Hindlimb muscle (tissue), 1 donor: ENCODE results near the gene SMIM10L1. TPM values are rescaled to one million over a fixed set of nuclear protein-coding genes. Genes with fewer than 3 reads are reported as not detected.
A peak's percentile ranks its signal among the peaks of the same experiment; 100 is the strongest.

ENCODE experiments used
- DNase-seq: peaks from one replicate; pipeline ENCODE4 v3.0.0-alpha.2; 2013
- polyA plus RNA-seq: library from polyadenylated mRNA; unstranded; fragments of 120-200 nt; gene quantifications from one replicate; pipeline ENCODE4 v1.2.1, GENCODE V29; 2013; ENCODE audit not compliant: insufficient read length

The SMIM10L1 gene
- 11.9 TPM for polyA plus RNA-seq

DNA sequence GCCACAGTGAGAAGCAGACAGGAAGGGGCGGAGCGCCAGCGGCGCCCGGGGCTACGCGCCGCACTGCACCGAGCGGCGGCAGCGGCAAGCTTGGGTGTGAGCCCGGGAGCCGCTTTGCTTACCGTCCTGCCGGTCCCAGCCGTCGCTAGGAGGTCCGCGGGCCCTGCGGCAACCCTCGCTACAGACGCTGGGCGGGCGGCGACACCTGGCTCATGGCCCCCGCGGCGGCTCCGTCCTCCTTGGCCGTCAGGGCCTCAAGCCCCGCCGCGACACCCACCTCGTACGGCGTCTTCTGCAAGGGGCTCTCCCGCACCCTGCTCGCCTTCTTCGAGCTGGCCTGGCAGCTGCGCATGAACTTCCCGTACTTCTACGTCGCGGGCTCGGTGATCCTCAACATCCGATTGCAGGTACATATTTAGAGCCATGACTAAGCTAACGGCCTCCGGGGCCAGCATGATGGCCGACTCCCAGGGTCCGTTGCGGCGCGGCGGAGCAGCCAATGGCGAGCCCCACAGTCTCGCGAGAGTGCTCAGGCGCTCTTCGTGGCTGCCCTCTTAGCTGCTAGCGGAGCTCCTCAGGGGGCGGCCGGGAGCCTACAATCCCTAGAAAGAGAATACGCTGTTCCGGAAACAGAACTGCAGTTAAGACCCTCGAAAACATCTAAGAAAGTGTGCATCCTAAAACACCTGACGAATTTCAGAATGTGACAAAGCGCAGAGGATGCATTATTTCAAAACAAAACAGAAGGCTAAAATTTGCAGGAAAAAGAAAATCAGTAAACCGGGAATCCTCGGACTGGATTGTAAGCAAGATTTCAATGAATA lies at the start of gene SMIM10L1:
TSS of gene SMIM10L1 (plus strand) at position 50 of the 824 bp plus-strand sequence. CDS start at position 213, 163 bp downstream.
- peak; percentile 96 for DNase-seq

DNA sequence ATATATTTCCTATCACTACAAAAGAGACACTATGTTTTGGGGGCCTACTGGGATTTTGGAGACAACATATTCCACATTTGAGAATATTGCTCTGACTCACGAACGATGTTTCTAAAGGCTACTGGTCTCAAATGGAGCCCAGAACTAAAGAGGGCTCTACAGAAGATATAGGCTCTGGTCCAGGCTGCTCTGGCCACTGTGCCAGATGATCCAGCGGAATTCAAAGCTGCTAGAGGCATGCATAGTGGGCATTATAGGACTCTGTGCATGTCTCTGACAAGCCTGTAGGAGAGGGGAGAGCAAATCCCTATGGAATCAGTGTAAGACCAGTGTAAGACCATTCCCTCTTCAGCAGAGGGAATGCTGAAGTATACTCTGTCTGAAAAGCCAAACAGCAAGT lies 40.6 kb upstream of the SMIM10L1 start:
- no peak for DNase-seq

DNA sequence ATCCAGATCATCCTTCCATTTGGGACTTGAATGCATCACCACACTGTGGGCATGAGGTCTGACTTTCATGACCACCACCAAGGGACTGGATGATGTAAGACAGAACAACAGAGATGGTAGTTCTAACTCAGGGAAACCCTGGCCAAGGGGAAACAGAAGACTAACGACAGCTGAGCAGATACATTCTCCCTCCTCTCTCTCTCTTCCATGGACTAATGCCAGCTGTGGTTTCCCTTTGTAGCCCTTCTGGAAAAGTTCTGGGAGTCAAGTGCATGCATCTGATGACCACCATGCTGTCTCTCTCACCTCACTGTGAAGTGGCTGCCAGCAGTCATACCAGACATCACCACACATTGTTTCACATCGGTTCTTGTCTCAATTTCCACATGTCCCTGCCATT lies 40.0 kb upstream of the SMIM10L1 start:
- DNase-seq, result no peak

DNA sequence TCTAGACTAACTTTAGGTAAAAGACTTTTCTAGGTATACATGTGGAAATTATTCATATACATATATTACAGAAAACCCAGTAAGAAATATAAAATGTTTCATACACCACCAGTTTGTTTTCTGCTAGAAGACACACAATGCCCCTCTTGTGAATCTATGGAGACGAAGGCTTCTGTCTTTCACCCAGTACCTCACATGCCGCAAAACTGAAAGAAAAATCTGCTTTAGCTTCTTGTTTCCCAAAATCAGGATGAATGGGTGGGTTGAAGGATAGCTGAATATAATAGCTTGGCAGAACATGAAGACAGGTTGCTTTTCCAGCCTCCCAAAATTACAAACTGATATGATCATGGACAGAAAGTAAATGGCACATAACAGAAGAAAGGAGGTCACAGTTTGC lies 37.8 kb upstream of the SMIM10L1 start:
- DNase-seq, result no peak

DNA sequence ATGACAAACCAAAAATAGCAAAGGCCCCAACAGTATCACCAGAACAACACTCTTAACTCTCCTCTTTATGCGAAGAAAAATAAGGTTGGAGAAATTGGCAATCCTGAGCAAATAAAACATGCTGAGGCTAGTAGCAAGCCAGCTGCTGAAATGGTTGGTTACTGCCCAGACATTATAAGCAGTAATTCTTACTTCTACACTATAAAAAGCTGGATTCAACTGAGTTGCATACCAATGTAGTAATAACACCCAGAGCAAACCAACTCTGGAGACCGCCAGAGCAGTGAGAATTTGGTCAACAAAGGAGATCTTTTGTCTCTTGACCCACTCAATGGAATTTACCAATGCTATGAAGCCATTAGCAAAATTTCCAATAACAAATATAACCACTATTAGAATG lies 37.2 kb upstream of the SMIM10L1 start:
- no peak for DNase-seq

DNA sequence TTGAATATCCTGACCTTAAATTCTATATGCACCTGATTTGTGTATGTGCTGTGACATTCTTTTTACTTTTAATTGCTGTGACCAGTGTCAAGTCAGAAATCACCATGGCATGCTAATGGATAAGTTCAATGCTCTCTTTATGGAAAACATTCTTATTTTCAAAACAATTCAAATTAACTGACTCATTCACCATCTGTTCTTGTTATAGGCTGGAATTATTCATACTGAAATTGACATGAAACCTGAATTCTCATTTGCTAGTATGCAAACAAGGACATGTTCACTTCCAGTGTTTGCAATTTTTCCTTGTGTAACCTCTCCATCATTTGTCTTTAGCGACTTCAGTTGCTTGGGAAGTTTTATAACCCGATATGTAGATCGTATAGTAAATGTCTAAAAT lies 36.7 kb upstream of the SMIM10L1 start, which contains the start of gene TAS2R30:
TSS of gene TAS2R30 (minus strand) at position 340 of the 400 bp plus-strand sequence. CDS start 400 bp downstream, outside the sequence.
- DNase-seq, result no peak

DNA sequence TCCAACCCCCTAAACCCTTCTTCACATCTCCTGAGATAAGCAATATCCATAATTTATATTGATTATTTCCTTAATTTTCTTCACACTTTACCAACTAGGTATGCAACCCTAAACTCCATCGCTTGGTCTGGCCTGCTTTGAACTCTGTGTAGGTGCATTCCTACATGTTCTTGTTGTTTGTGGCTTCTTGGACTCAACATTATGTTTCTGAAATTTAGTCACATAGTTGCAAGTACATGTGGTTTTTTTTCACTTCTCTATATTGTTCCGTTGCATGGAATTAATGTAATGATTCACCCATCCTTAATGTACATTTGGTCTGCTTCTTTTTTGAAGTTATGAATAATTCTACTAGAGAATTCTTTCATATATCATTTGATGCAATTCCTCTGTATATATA lies 34.9 kb upstream of the SMIM10L1 start:
- DNase-seq, result no peak

DNA sequence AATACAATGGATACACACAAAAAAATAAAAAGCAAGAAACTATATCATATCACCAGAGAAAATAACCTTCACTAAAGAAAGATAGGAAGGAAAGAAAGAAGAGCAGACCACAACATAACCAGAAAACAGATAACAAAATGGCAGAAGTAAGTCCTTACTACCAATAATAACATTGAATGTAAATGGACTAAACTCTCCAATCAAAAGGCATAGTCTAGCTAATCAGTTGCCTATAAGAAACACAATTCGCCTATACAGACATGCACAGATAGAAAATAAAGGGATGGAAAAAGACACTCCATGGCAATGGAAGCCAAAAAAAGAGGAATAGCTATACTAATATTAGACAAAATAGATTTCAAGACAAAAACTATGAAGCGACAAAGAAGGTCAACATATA lies 27.6 kb upstream of the SMIM10L1 start:
- DNase-seq, result no peak

DNA sequence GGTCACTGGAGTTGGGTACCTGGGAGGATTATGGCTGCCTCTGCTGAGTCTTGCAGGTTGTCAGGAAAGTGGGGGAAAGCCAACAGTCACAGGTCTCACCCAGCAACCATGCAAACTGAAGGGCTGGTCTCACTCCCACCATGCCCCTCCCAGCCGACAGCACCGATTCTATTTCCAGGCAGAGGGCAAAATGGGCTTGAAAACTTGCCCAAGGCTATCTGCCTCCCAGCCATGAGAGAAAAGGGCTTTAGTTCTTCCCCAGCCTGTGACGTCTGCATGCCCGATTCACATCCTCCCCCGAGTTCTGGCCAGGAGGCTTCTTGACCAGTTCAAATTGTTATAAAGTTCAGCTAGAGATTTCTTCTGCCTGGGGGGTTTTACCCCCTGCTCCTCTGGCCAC lies 26.7 kb upstream of the SMIM10L1 start:
- DNase-seq, result no peak

DNA sequence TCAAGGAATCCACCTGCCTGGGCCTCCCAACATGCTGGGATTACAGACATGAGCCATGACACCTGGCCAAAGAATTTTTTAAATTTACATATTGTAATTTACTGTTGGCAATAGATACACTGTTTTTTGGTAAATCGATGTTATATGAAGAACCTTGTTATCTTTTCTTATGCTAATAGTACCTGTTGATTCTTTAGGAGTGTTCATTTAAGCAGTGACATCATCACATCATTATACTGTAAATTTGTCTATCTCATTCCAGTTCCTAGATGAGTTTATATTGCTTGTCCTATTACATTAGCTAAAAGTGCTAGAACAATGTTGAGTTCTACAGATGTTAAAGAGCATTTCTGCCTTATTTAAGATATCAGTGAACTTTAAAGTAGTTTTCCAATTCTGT lies 23.6 kb upstream of the SMIM10L1 start:
- no peak for DNase-seq

DNA sequence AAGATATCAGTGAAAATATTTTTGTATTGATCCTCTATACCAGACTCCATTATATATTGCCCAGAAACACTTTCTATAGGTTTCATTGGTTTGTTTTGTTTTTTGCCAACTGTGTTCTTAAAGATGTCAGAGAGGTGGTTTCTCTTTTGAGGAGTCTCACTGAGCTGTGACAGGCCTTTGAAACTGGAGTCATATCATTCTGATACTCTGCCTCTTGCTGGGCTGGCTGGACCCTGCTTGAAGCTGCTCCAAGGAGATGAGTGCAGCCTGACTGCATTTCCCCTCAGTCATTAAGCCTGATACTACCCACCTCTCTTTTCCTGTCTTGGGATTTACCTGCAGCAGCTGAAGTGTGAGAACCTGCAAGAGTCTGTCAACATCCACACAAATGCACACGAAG lies 20.2 kb upstream of the SMIM10L1 start:
- DNase-seq, result no peak

DNA sequence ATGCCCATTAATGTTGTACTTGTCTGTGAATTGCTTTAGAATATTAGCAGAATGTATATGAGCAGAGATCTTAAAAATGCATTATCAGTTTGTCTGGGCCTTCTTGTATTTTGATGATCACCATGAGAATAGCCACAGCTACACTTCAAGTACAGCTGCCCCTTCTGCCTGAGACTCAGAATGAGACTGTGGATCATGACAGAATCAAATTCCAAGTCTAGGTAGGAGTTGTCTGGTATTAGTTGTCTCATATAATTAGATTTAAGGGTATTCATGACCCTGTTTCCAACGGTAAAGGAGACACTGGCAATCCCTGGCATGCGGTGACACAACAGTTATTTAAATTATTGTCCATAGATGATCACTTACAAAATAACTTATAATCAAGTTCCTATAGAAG lies 18.3 kb upstream of the SMIM10L1 start:
- no peak for DNase-seq

DNA sequence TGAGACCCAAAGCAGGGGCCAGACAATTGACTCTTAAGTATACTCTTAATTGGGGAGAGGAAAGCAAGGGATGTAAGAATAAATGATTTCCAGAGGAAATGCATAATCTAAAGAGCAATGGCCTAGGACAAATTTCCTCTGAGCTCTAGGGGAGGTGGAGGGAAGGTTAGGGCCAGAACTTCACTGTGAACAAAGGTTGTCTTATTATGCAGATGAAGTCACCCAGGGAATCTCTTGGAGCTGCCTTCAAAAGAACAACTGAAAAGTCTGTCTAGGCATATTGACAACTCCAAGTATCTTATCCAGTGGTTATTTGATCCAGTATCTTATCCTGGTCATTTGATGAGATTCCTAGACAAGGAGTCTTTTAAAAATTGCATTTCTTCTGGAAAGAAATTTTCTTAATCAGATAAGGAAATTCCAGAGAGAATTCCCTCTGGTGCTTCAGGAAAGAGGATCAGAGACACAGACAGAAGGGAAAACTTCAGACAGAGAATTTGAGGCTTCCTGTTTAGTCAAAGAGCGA lies 16.5 kb upstream of the SMIM10L1 start:
- no peak for DNase-seq

DNA sequence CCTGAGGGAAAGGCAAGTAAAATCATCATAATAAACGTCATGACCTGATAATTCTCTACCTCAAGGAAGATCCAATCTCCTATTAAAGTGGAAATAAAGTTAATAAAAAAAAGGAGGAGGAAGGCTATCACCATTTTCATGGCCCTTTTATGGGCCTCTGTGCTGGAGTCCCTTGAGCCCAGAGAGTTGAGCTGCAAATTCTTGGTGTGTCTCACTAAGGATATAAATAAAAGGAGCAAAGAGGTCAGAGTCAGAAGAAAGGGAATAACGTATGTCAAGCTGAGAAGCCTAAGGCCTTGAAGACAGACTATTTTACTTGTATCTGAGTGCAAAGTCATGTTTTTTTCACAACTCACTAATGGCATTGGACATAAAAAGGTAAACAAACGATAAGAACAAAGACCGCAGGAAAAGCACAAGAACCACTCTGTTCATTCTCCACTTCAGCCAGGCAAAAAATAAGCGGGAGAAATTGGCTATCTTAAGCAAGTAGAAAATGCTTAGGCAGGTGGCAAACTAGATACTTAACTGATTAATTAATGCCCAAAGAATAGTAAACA lies 12.0 kb upstream of the SMIM10L1 start:
- no peak for DNase-seq

DNA sequence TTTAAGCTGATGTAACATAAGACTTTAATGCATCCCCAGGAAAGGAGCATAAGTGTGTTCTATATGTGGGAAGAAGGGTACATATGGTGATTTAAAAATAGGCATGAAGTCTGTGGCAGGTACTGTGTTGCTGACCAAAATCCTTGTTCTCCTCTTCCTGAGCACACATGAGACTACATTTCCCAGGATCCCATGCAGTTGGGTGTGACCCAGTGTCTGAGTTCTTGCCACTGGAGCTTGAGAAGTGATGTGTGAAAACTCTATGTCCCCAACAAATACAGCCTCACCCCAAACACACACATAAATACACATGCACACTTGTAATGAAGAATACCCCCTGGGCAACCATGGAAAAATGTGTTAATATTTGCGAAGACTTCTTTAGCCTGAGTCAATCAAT lies 8.5 kb upstream of the SMIM10L1 start:
- no peak for DNase-seq

DNA sequence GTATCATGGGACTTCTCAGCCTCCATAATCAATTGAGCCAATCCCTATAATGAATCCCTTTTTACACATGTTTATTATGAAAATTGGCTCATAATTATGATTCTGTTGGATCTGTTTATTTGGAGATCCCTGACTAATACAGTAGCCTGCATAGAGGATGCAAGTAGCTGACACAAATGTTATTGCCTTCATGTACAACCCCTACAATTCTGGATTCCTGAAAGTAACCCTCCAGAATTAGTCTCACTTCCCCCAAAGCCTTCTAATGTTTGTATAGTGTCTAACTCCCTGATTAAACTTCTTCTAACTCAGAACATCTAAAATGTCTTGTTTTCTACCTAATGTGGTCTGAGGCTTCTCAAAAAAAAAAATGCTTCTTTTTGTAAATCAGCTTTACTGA lies 6.6 kb upstream of the SMIM10L1 start:
- no peak for DNase-seq

DNA sequence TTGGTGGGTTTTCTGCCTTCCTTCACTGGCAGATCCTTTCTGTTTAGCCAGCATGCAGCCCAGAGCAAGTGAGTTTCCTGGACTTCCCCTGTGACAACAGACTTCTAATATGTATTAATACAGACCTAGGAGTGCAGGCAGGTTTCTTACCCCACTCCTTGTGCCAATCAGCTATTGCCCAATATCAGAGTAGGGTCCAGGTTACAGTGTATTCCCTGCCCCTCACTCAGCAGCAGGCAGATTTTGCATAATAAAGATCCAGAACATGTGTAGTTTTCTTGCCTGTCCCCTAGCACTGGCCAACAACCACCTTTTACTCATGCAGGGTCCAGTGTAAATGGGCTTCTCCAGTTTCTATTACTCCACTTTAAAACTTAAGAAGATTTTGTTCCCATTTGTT lies 4.7 kb upstream of the SMIM10L1 start:
- DNase-seq, result no peak

DNA sequence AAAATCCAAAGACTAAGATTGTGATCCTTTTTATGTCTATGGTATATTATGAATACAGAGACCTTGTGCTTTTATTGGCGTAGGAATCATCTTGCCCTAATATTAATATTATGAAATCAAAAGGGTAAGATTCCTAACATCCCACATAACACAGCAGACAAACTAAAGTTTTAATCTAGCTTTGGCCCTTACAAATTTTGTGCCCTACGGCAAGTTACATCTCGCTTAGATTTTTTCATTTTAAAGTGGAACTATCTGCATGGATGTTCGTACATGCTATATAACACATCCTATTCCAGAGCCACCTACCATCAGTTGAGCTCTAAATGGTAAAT lies 217 bp upstream of the SMIM10L1 start:
- DNase-seq, result no peak

DNA sequence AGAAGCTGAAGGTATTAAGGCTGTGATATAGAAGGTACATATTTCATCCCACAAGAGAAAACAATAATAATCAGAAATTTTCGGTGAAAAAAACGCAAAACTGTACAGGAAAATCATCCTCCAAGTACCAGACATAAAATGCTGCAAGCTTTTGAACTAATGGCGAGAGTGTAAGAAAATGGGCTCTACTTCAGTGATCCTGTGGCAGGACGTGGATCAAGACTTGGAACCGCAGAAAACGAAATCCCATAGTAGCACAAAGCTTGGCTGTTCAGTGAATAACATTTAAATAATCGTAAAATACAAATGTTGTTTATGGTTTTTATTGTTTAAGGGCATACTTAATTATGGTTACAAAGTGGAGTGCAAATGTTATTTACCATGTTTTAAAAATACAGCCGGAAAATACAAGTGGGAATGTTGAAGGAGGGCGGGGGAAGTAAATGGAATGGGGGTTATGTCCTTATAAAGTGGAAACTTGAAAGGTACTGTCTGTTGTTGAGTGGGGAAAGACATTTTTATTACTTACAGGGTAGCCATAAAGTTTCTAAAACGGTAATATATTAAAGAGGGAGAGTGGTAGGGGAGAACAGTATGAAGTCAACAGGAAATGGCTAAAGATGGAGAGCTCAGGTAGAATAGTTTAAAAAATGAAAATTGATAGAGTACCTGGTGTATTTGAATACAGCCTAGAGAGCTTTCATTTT lies 1.1 kb downstream of the SMIM10L1 start:
- DNase-seq, result peak; percentile 23

DNA sequence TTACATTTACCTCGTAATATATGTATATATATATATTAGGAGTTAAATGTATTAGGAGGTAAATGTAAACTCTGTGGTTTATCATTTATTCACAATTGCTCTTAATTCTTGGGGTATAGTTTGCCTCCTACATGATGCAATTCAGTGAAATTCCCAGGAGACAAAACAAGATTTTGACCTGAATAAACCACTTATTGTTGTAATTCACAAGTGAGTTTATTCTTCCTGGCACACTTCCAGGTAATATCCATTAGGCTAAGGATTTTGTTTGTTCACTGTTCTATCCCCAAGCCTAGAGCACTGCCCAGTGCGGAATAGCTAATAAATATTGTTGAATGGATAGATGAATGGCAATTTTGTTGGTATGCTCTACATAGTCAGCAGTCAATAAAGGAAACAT lies 3.0 kb downstream of the SMIM10L1 start:
- no peak for DNase-seq

DNA sequence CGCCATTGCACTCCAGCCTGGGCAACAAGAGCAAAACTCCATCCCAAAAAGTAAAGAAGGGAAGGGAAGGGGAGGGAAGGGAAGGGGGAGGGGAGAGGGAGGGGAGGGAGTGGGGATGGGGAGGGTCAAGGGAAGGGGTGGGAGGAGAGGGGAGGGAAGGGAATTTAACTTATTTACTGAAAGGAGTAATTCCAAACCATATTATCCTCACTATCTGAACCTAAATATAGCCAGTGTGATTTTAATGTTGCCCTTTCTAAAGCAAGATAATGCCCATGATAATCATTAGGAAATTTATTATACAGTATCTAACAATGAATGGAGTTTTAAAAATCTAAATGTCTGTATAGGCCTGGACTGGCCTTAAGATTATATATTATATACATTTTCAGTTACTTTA lies 7.3 kb downstream of the SMIM10L1 start:
- DNase-seq, result no peak

DNA sequence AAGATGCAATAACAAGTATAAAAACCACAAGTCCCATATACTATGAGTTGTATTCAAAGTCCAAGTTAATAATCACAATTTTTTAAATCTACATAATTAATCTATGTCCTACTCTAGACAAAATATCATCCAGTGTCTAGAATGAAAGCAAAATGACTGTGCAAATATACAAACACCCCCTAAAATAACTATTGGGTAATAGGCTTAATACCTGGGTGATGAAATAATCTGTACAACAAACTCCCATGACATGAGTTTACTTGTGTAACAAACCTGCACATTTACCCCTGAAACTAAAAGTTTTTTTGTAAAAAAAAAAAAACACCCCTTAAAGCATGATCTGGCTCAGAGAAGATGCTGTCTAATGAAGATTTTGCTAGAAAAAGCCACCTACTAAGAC lies 11.5 kb downstream of the SMIM10L1 start:
- no peak for DNase-seq

DNA sequence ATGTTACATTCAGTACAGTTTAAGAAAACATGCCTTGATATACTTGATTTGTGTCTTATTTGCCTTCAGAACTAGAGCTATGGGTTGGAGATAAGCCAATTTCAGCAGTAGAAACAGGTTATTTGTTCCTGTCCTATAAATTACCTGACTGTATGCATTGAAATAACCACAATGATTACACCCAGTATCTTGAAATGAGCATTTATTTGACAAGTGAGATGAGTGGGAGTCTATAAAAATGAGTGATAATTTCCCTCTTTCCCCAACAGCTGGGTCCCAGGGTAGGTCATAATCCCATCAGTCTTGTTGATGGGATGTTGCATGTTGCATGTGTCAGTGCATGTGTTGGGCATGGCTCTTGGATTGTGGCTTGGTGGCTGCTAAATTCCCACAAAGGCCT lies 12.0 kb downstream of the SMIM10L1 start:
- no peak for DNase-seq

DNA sequence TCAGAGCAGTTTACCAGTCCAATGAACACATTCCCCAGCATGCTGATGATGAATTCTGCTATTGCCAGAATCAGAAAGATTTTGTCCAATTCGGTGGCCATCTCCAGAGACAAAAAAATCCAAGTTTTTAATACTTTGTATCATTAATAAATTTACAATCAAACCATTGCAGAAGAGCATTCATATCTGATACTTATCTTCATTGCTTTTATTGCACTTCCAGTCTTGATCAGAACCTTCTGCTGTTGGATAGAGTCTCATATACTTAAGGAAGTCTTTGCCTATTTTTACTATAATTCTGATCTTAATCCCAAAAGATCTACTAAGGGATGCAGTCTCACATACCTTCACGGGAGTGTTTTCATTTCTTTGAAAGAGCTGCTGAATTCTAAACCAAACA lies 15.8 kb downstream of the SMIM10L1 start, which contains the start of gene TAS2R42:
TSS of gene TAS2R42 (minus strand) at position 101 of the 400 bp plus-strand sequence. CDS start at position 101, 0 bp downstream.
- DNase-seq, result no peak
